ENCODE data around the gene KCNJ4.

KCNJ4 gene

DNA sequence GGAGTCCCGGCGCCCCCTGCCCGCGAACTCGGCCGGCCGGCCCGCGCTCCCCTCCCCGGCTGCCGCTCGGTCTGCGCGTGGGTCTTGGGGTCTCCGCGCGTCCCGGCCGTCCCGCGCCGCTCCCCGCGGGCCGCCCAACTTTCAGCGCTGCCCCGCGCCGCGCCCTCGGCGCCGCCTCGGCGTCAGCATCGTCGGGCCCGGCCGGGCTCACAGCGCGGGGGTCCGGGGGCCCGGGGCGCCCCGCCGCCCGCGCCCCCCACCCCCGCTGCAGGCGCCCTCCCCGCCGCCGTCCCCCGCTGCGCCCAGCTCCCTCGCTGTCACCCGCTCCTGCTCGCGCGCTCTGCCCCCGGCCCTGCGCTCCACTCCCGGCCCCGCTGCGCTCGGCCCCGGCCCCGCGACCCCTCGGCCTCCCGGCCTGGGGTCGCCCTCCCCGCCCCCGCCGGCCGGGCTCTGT, at the start of gene KCNJ4:
TSS of gene KCNJ4 (minus strand) at position 124 of the 454 bp plus-strand sequence. CDS start 27,067 bp downstream, outside the sequence.
- no peak for DNase-seq (ENCODE audit: low read depth)

- DNase-seq (ENCODE audit: low read depth) = no peak
Measured at GRCh38 chr22:38503021-38503420, 48.0 kb upstream of the KCNJ4 start.

- no peak for DNase-seq (ENCODE audit: low read depth)
Measured at GRCh38 chr22:38501797-38502672, 47.0 kb upstream of the KCNJ4 start.

DNA sequence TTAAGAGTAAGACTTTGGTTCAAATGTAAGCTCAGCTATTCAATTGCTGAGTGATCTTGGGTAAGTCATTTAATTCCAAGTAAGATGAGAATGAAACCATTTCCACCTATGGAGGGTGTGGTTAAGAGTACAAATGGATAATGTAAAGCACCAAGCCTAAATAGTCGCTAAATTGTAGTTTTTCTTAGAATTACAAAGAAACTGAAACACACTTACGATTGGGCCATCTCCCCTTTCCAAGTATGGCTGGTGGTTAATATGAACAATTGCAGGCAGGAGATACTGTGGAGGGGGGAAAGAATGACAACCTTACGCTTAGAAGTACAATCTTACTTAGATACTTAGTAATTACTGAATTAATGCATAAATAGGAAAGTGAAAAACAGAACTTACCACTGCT, 42.9 kb upstream of the KCNJ4 start:
- no peak for DNase-seq (ENCODE audit: low read depth)

- no peak for DNase-seq (ENCODE audit: low read depth)
Measured at GRCh38 chr22:38494939-38495338, 39.9 kb upstream of the KCNJ4 start.

- peak; percentile 63 for DNase-seq (ENCODE audit: low read depth)
Measured at GRCh38 chr22:38494498-38494897, 39.5 kb upstream of the KCNJ4 start.

- DNase-seq (ENCODE audit: low read depth) = no peak
Measured at GRCh38 chr22:38491707-38492348, 36.8 kb upstream of the KCNJ4 start.

GRCh38 chr22:38490915-38491314, 35.9 kb upstream of the KCNJ4 start:
- no peak for DNase-seq (ENCODE audit: low read depth)

GRCh38 chr22:38490475-38490874, 35.5 kb upstream of the KCNJ4 start:
- DNase-seq (ENCODE audit: low read depth) = no peak

DNA sequence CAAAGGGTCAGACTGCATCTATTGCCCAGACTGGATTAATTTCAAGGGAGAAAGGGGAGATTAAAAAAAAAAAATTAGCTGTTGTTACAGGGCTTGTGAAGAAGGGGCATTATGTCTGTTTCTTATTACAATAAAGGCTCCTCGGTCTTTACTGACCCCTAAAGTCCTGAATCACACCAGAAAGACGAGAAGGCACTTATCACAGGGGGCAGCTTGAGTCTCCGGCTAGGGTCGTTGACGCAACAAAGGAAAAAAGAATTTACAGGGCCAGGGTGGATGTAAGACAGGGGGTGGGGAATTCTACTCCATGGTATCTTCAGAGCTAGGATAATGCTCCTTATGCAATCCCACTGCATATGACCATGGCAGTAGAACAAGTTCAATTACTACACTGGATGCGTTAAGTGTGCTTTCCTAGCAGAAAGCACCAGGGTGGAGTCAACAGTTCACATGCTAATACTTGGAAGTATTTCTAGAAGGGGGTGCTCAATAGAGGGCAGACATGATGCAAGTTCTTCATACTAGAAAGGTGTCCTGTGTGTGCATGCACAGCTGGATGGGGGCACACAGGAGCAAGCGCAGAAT, 34.7 kb upstream of the KCNJ4 start:
- DNase-seq (ENCODE audit: low read depth) = no peak

- DNase-seq (ENCODE audit: low read depth) = no peak
Measured at GRCh38 chr22:38489142-38489541, 34.1 kb upstream of the KCNJ4 start.

DNA sequence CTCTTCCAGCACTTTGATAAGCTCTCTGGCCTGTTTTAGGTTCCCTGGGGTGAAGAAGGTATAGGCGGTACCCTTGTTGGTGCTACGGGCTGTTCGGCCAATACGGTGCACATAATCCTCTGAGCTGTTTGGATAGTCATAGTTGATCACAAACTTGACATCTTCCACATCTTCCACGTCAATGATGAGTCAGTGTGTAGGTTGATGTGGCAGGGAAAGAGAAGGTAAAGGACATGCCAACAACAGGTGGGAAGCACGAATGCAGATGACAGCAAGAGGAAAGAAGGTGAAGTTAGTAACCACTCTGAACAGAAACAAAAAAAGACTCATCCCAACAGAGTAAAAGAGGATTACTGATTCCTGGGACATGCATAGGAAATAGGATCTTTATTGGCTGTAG, 32.9 kb upstream of the KCNJ4 start:
- no peak for DNase-seq (ENCODE audit: low read depth)

GRCh38 chr22:38485783-38486182, 30.8 kb upstream of the KCNJ4 start:
- no peak for DNase-seq (ENCODE audit: low read depth)

DNA sequence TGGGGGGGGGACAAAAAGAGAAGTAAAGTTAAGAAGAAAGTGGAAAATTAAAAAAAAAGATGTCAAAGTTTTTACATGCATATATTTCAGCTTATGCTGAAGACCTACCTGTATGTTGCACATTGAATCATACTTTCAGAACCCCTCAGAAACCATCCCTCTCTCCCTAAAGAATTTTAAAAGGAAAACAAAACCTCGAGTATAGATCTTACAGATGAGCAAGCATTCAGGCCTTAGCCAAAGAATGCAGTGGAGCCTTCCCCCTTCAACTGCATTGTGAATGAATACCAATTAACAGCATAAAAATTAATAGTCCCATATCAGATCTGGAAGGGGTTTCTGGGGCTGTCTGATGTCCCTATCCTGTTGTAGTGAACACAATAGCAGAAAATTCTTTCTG, 29.2 kb upstream of the KCNJ4 start:
- no peak for DNase-seq (ENCODE audit: low read depth)

DNA sequence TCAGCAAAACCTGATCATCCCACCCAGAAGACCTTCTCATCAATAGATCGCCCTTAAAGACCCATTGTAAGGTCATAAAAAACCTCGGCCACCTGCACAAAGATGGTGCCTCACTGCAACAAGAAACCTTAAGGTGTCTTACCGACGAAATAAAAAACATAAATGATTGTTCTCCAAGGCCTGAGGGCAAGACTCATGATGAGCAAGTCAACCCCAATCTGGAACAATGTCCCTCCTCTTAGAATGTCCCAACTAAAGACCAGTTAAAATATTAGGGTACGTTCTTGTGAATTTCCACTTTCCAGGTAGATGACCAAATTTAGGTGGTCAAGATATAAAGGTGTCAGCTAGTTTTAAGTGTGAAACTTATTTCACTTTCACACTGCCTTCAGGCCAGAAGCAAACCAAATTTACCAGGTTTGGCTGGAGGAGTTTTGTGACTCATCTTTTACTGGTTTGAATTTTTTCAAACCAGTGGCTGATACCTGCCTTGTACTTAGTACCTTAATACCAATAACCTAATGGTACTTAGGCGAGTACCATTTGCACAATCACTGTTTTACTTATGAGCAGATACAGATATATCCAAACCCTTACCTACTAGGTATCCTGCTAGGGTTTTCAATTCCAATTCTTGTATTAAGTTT, 27.8 kb upstream of the KCNJ4 start:
- DNase-seq (ENCODE audit: low read depth) = no peak

DNA sequence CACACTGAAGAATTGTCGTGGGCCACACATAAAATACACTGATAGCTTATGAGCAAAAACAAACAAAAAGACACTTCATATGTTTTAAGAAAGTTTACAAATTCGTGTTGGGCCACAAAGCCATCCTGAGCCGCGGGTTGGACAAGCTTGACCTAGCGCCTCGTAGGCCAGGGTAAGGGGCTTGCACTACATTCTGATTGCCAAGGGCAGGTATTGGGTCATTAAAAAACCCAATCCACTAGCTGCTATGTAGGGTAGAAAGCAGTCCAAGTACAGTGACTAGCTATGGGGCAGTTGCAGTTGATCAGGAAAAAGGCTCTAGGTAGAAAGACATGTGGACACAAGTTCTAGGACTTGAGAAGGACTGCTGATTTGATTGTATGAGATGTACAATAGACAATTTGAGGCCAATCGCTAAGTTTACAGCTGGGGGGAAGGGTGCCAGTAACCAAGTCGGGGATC, 26.9 kb upstream of the KCNJ4 start:
- DNase-seq (ENCODE audit: low read depth) = no peak

- DNase-seq (ENCODE audit: low read depth) = no peak
Measured at GRCh38 chr22:38481162-38481870, 26.3 kb upstream of the KCNJ4 start.

- no peak for DNase-seq (ENCODE audit: low read depth)
Measured at GRCh38 chr22:38479096-38479837, 24.3 kb upstream of the KCNJ4 start.

GRCh38 chr22:38477585-38477984, 22.6 kb upstream of the KCNJ4 start:
- no peak for DNase-seq (ENCODE audit: low read depth)

- DNase-seq (ENCODE audit: low read depth) = no peak
Measured at GRCh38 chr22:38474003-38474607, 19.1 kb upstream of the KCNJ4 start.

- DNase-seq (ENCODE audit: low read depth) = no peak
Measured at GRCh38 chr22:38471237-38471636, 16.2 kb upstream of the KCNJ4 start.
